A204.1 (cell line): ENCODE data around the gene LITAF.
"Not testable (repeated sequence)": the region's sequence is repeated elsewhere in the genome, so short reads cannot be mapped to it uniquely, and the experiment has no call there.

Experiments
- FAIRE-seq: peaks from 2 replicates; lab custom pipeline; 2012; peaks lifted over from hg19 to GRCh38; lab: Jason Lieb, UNC

The LITAF gene

DNA sequence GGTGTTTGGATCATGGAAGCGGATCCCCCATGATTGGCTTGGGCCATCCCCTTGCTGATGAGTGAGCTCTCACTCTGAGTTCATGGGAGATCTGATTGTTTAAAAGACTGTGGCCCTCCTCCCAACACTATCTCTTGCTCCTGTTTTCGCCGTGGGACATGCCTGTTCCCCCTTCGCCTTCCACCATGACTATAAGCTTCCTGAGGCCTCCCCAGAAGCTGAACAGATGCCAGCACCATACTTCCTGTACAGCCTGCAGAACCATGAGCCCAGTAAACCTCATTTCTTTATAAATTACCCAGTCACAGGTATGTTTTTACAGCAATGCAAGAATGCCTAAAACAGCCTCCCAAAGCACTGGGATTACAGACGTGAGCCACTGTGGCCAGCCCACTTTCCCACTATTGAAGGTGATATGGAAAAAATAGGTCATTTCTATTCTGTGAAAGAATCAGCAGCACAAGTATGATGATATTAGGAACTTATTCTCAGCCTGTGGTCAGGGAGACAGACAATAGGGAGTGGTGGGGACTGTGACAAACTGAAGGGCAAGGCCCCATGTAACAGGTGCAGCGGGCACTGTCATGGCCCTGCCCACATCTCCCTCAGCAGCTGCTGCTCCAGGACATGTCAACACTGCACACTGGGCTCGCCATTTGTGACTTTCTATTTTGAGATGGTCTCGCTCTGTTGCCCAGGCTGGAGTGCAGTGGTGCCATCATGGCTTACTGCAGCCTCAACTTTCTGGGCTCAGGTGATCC is 33.7 kb upstream of the LITAF start:
- no peak for FAIRE-seq

DNA sequence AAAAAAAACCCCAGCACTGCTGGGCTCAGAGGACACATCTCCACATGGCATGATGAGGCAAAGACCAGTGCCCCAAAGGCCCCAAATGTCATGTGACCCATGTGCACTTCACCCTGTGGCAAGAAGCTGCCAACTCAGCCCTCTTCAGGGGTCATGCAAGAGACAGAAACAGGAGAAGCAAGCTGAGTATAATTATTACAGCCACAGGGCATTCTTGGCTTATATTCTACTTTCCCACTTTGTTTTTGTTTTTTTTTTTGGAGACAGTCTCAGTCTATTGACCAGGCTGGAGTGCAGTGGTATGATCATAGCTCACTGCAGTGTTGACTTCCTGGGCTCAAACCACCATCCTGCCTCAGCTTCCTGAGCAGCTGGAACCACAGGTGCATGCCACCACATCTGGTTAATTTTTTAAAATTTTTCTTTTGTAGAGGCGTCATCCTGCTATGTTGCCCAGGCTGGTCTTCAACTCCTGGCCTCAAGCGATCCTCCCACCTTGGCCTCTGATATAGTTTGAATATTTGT is 32.7 kb upstream of the LITAF start:
- FAIRE-seq: no peak

DNA sequence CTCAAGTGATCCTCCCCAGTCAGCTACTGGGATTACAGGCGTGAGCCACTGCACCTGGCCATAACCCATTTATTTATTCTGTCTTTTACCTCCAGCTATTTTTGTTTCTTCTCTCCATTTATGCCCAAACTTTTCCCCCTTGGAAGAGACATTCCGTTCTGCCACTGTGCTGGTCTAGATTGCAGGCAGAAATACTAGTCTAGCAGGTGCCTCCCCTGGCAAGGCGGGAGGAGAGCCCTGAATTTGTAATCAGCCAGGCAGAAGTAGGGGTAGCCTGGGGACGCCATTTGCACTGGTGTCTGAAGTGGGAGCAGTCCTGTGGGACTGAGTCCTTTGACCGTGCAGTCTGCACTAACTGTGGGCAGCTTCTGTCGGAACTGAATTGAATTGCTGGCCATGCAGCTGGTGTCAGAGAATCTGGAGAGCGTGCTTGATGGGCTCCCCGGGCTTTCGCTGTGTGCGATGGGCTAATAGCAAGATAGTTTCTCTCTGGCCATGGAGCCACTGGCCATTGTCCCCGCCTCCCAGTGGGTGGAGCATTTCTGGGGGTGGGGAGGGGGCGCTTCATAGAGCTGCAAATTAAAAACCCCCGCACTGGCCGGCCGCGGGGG is 31.5 kb upstream of the LITAF start:
- FAIRE-seq: no peak

DNA sequence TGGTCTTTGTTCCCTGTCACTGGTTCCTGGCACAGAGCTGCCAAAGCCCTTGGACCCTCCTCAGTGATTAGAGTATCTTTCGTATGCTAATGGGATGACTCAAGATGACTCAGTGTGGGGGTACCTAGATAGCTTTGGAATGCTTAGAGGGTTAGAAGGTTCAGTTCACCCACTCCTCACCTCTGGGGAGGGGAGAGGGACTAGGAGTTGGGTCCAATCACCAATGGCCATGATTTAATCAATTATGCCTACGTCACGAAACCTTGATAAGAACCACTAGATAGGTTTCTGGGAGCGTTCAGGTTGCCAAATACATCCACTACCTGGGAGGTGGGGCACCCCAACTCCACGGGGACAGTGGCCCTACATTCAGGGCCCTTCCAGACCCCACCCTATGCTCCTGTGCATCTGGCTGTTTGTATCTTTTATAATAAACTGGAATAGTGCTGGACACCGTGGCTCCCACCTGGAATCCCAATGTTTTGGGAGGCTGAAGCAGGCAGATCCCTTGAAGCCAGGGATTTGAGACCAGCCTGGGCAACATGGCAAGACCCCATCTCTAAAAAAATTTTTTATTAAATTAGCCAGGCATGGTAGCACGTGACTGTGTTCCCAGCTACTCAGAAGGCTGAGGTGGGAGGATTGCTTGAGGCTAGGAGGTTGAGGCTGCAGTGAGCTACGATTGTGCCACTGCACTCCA is 29.2 kb upstream of the LITAF start:
- no peak for FAIRE-seq

DNA sequence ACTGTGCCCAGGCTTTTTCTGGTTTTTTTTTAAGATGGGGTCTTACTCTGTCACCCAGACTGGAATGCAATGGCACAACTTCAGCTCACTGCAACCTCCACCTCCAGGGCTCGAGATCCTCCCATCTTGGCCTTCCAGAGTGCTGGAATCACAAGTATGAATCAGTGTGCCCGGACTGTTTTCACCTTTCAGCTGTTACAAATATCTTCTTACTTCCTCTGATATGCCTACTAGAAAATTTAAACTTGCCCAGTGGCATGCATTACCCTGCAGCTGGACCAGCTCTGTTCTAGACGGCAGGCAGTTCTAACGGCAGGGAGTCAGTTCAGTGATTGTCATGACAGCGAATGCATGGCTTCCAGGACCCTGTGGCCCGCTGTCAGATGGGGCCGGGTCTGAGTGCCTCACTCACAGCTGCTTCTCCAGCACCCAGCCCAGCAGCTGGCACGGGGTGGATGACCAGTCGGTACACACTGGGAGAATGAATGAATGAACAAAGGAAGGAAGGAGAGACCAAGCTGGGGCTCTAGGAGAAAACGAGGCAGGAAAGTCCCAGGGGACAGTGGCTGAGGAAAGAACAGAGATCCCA is 28.0 kb upstream of the LITAF start:
- FAIRE-seq: no peak

DNA sequence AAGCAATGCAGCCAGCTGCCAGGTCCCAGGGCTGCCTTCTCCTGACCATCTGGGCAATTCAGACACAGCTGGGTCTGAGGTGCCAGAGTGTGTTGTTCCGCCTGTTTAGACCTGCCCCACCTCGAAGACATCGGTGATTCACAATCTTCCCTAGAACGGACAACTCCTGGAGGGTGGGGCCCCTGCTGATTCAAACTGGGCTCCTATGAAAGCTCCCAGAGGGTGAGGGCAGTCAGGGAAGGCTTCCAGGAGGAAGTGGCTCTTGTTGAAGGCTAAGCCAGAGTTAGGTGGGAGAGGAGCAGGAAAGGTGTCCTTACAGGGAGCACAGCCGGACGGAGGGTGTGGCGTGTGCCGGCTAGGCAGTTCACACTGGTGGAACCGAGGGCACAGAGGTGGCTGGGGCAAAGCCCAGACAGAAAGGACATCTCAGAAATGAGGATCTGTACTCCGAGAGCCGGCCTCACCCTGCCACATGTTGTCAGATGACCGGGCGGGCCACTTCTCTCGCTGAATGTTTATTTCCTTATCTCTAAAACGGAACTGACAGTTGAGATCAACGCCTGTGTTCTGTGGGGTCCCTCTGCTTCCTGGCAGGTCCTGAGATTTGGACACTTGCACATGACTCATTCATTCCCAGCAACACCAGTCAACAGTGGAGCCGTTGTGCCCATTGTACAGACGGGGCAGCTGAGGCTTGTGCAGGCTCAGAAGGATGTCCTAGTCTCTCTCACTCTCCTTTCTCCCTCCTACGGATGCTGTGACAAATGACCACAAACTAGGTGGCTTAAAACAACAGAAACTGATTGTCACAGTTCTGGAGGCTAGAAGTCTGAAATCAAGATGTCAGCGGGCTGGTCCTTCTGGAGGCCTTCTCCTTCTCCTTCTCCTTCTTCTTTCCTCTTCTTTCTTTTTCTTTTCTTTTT is 26.9 kb upstream of the LITAF start:
- no peak for FAIRE-seq

DNA sequence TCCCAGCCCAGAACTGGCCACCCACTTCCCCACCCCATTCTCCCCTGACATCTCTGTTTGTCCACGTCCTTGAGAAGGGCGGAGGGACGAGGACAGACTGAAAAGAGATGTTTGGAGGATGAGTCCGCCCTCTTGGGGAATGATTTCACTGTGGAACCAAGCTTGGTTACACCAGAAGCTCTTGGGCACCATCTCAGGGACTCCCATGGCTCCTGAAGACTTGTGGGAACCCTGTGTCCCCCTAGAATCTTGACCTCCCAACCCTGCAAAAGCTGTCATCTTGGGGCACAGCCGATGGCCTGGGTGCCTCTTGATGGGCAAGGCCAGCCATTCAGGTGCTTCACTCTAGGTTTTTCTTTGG is 25.9 kb upstream of the LITAF start:
- FAIRE-seq: no peak

DNA sequence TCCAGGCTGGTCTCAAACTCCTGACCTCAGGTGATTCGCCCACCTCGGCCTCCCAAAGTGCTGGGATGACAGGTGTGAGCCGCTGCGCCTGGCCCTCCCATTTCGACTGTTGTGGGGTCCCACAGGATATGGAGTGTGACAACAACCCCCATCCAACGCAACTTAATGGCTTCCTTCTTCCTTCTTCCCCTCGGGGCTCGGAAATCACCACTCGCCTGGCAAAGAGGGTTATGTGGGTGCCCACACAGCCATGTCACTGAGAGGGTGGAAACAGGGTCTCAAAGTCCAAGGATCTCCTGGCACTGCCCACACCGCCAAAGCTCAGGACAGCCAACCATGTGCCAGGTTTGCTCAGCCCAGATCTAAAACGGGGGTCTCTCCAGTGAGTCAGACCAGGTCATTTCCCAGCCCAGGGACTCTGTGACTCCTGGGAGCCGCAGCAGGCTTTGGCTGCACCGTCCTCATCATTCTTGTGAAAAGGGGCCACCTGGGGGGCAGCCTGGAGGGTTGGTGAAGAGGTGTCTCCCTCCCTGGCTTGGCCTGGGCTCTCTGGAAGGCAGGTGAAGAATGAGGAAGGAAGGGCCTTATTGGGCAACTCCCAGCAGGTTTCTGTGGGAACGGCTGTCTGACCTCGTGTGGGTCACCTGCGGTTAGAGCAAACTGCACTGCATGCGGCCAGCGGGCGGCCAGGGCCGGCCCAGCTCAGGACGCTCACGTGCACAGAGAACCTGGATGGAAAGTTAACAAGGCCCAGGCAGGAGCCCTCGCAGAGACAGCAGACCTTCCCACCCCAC is 25.3 kb upstream of the LITAF start:
- no peak for FAIRE-seq

DNA sequence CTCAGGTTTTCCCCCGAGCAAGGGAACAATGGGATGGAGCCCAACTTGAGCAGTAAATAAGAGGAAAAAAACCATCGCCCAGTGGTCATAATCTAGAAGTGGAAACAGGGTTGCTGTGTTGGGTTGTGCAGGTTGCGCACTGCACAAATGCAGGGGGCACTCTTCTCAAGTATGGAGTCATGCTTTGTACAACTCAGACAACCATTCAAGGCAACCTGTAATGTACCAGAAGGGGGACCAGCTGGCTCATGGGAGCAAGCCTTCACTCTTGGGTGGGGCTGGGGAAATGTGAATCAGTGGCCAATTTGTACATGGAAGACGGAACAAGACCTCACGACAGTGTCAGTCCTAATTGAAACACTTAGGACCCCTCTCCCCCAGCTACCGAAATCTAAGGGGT is 23.9 kb upstream of the LITAF start:
- no peak for FAIRE-seq

DNA sequence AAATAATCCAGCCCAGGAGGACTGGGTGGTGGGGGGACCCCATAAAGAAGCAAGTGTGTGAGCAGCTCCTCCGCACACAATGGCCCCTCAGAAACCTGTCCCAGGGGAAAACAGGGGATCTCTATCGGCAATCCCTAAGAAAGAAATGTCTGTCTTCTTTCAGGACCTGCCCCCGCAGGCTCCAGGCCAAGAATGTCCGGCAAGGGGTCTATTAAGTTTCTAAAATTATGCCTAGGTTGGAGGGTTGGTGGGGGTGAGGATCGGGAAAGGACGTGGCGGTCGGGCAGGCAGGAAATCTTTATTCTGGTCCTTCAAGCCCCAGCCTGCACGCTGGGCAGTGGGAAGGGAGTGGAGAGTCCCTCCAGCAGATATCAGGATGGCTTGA is 23.4 kb upstream of the LITAF start:
- no peak for FAIRE-seq

DNA sequence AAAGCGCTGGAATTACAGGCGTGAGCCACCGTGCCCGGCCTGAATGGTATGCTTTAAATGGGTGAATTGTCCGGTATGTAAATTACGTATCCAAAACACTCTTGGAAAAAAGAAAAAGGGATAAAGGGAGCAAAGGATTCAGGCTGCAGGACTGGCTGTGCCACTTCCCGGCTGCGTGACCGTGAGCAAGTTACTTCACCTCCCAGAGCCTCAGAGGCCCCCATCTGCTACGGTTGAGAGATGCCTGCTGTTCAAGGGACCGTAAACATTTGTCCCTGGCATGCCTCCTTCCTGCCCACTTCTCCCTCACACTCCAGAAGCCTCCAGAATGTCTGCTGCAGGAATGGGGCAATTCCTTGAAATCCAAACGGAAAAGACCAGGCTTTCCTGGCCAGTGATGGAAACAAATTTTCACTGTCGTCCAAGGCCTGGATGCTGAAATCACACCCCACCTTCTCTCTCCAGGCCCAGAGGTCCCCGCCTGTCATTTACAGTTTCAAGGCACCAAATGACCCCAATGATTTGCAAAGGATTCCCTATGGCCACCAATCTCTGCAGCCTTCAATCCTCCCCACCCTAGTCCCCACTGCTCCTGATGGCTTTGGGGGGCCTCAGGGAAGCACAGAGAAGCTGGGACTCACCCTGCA is 22.9 kb upstream of the LITAF start:
- FAIRE-seq: no peak

DNA sequence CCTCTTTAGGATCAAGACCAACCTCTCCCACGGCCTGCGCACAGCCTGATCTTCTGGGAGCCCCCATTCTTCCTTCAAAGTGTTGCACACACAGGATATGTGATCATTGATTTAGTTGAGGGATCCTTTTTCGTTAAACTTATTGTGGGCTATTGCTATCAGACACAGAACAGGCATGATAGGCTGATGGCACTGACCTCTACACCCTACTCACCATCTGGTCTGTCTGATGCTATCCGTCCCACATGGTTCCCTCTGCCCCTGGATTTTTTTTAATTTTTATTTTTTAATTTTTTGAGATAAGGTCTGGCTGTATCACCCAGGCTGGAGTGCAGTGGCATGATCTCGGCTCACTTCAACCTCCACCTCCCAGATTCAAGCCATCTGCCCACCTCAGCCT is 19.2 kb upstream of the LITAF start:
- FAIRE-seq: no peak

DNA sequence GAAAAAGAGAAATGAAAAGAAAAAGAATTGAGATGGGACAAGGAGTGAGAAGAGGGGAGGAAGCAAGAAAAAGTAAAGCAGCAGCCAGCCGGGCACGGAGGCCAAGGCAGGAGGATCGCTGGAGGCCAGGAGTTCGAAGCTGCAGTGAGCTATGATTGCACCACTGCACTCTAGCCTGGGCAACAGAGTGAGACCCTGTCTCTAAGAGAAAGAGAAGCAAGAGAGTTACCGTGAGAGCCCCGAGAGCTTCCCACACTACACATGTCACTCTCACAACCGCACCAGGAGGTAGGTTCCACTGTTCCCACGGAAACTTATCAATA is 18.8 kb upstream of the LITAF start:
- no peak for FAIRE-seq

DNA sequence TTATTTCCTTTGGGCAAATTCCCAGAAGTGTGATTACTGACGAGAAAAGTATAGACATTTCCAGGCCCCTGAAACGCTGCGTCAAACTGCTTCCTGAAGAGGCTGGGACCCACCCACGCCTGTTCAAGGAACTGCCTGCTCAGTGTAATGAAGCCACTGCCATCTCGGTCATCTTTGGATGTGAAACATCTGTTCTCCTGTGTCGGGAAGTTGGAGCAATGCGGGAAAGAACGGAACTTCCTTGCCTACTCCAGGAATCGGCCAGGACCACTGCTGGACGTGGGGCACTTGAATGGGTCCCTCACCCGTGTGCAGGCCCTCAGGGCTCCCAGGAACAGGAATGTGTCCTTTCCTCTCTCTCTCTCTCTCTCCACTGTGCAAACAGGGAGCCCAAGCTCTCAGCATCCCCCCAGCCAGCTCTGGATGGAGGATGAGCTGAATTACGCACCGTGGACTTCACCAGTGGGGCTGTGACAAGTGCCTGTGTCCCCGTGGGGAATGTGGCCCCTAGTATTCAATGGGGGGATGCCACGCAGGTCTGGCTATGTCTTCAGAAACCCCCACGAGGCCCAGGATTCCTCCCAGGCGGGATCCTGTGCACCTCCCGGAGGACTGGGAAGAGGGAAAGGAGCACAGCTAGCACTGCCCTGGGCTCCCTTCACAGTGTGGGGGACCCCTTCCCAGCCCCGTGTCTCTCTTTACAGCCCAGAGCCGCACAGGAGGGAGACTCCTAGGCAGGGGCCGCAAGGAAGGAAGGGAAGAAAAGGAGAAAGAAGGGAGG is 18.3 kb upstream of the LITAF start:
- no peak for FAIRE-seq

DNA sequence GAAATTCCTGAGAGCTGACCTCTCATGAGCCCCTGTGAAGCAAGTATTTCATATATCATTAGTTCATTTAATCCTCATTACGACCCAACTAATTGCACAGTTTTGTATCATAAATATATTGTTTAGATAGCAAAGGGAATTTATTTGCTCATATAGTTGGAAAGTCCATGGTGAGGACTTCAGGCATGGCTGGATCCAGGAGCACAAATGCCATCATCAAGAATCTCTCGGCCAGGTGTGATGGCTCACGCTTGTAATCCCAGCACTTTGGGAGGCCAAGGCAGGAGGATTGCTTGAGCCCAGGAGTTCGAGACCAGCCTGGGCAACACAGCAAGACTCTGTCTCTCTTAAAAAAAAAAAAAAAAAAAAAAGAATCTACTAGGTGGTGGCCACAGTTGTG is 17.6 kb upstream of the LITAF start:
- not testable (repeated sequence) for FAIRE-seq

DNA sequence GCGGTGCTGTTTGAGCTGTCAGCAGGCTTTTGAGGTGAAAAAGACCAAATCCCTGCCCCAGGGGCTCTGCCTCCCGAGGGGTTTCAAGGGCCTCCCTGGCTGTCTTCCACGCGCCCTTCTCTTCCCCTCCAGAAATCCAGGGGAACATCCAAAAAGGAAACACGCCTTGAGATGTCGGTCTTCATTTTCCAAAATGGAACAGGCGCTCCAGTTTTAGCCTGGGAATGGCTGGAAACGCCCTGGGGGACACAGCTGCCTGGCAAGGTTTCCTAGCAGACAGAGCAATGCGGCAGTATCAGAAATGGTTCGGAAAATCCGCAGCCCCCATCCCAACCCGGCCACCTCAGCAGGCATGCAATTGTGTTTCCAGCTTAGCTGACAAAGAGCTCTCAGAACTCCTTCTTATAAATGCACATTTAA is 16.6 kb upstream of the LITAF start:
- no peak for FAIRE-seq

DNA sequence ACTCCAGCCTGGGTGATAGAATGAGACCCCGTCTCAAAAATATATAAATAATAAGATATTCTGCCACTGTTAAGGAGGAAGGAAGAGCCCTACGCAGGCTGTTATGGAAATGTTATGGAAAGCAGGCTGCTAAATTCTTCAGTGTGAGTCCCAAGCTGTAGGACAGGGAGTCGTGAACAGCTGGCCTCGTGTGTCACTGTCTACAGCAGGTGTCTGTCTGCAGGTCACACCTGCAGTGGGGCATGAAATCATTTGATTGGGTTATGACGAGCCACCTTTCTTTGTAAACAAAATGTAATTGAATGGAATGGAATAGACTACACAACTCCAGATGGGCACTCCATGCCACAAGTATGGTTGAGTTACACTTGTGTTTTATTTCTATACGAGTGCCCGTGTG is 15.6 kb upstream of the LITAF start:
- FAIRE-seq: no peak

DNA sequence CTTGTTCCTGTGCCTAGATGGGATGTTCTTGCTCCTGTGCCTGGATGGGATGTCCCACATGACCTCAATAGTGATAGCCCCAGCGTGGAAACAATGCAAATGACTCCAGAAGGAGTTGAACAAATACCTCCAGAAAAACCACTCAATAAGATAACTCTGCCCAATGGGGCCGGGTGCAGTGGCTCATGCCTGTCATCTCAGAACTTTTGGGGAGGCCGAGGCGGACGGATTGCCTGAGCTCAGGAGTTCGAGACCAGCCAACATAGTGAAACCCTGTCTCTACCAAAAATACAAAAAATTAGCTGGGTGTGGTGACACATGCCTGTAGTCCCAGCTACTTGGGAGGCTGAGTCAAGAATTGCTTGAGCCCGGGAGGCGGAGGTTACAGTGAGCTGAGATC is 15.2 kb upstream of the LITAF start:
- no peak for FAIRE-seq

DNA sequence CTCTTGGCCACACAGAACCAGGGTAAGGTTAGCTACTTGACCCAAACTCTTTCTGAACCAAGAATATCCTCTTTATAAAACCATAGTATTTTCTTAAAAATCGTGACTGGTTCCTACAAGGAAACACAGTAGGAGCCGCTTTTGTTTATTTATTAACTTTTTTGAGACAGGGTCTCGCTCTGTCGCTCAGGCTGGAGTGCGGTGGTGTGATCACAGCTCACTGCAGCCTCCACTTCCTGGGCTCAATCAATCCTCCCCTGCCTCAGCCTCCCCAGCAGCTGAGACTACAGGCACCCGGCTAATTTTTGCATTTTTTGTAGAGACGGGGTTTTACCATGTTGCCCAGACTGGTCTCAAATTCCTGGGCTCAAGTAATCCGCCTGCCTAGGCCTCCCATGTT is 14.7 kb upstream of the LITAF start:
- FAIRE-seq: no peak

DNA sequence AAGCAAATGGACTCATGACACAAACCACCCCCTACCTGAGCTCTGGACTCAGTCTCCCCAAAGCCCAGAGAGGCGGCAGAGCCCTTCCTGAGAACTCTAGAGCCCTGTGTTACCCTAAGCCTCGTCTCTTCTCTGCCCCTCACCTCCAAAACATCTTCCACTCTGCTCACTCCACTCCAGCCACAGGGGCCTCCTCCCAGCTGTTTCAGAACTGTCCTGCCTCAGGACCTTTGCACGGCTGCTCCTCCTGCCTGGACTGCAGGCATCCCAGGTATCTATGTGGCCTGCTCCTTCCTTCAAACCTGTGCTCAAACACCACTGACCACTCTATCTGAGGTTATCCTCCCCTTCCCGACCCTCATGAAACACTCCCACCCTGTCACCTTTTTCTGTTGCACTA is 12.9 kb upstream of the LITAF start:
- FAIRE-seq: no peak
